Keratinocyte (primary cell): ENCODE measurements around the gene TP73. TPM values are rescaled to one million over a fixed set of nuclear protein-coding genes. Genes with fewer than 3 reads are reported as not detected.

ENCODE experiments used
- DNase-seq: peaks from one replicate; pipeline ENCODE4 v3.0.0-alpha.2; 2011; ENCODE audit warnings: low read depth, missing footprints, low spot score
- FAIRE-seq: peaks from 2 replicates; lab custom pipeline; 2011; peaks lifted over from hg19 to GRCh38; lab: Jason Lieb, UNC
- H2AFZ ChIP-seq: 2 replicates; pipeline ENCODE4 v1.6.0; 2012; ENCODE audit warnings: low read length, control low read depth, inconsistent platforms; ENCODE audit not compliant: control insufficient read depth
- H3K27ac ChIP-seq: 2 replicates; pipeline ENCODE4 v1.5.1; 2011; ENCODE audit warnings: low read length; ENCODE audit not compliant: control insufficient read depth, insufficient read depth
- H3K27me3 ChIP-seq: 3 replicates; pipeline ENCODE4 v1.6.0; 2011; ENCODE audit warnings: low read length; ENCODE audit not compliant: control insufficient read depth, insufficient read depth; ENCODE audit errors: extremely low read depth
- H3K36me3 ChIP-seq, 2 experiments: 2 replicates in 1 of 2; 3 replicates in 1 of 2; pipeline ENCODE4 v1.5.1; 2011; ENCODE audit warnings: low read length in 2 of 2, mild to moderate bottlenecking in 1 of 2; ENCODE audit not compliant: control insufficient read depth in 2 of 2, insufficient read depth in 2 of 2; ENCODE audit errors: extremely low read depth in 1 of 2
- H3K4me1 ChIP-seq: 3 replicates; pipeline ENCODE4 v1.5.1; 2011; ENCODE audit warnings: low read length; ENCODE audit not compliant: control insufficient read depth, insufficient read depth; ENCODE audit errors: extremely low read depth
- H3K4me2 ChIP-seq: 3 replicates; pipeline ENCODE4 v1.6.0; 2011; ENCODE audit warnings: low read depth, low read length; ENCODE audit not compliant: control insufficient read depth, insufficient read depth; ENCODE audit errors: extremely low read depth
- H3K4me3 ChIP-seq, 3 experiments: fragments of 200-600 bp in 1 of 3; sonication (generic) in 1 of 3; 2 replicates in 2 of 3; 3 replicates in 1 of 3; pipeline ENCODE4 v1.5.1; 2011 to 2016; ENCODE audit warnings: low read length in 3 of 3, mild to moderate bottlenecking in 3 of 3, control low read depth in 2 of 3, inconsistent platforms in 1 of 3, low read depth in 1 of 3, mixed read lengths in 1 of 3, mixed run types in 1 of 3, moderate library complexity in 1 of 3; ENCODE audit not compliant: control insufficient read depth in 2 of 3, insufficient read depth in 2 of 3; ENCODE audit errors: extremely low read depth in 1 of 3
- H3K79me2 ChIP-seq: 2 replicates; pipeline ENCODE4 v1.6.0; 2012; ENCODE audit warnings: low read length; ENCODE audit not compliant: control insufficient read depth, insufficient read depth
- H3K9ac ChIP-seq: 3 replicates; pipeline ENCODE4 v1.6.0; 2011; ENCODE audit warnings: low read length; ENCODE audit not compliant: control insufficient read depth, insufficient read depth; ENCODE audit errors: extremely low read depth
- H3K9me1 ChIP-seq: 3 replicates; pipeline ENCODE4 v1.6.0; 2011; ENCODE audit warnings: low read length; ENCODE audit not compliant: control insufficient read depth, insufficient read depth; ENCODE audit errors: extremely low read depth
- H3K9me3 ChIP-seq: 2 replicates; pipeline ENCODE4 v1.5.1; 2012; ENCODE audit warnings: low read depth, low read length; ENCODE audit not compliant: control insufficient read depth
- H4K20me1 ChIP-seq: 3 replicates; pipeline ENCODE4 v1.6.0; 2011; ENCODE audit warnings: low read length; ENCODE audit not compliant: control insufficient read depth, insufficient read depth; ENCODE audit errors: extremely low read depth
- EZH2 ChIP-seq: IDR thresholded peaks from one replicate; pipeline ENCODE4 v1.6.1; 2012; ENCODE audit warnings: inconsistent platforms, mild to moderate bottlenecking, low read length, moderate library complexity
- dilution Hi-C: fragments of 300-500 bp; cut with MboI; formaldehyde crosslinking; loops from one replicate; pipeline ENCODE4 v1.7.0; 2020; ENCODE audit warnings: low sequenced_read_pairs; ENCODE audit not compliant: extremely low pct_ligation_motif_present
- polyA plus RNA-seq, 5 experiments: library from polyadenylated mRNA; depleted of rRNA in 3 of 5; stranded (reverse) in 3 of 5; stranded (forward) in 1 of 5; unstranded in 1 of 5; fragments of >200 nt; gene quantifications; 1 replicate in 1 of 5; 2 replicates in 3 of 5; 3 replicates in 1 of 5; pipeline versions ENCODE4 v1.2.1 to v1.2.3, GENCODE V29; 2011 to 2012; ENCODE audit warnings: missing spikeins in 2 of 5, low read depth in 1 of 5, low replicate concordance in 1 of 5
- TF ChIP-seq, protein P1 (sequence below), 3 experiments: IDR thresholded peaks in 1 of 3; conservative IDR thresholded peaks in 1 of 3; optimal IDR thresholded peaks in 1 of 3; 2 replicates in 2 of 3; 3 replicates in 1 of 3; pipeline versions ENCODE3 to v1.5.1; 2011; ENCODE audit warnings: low read length in 3 of 3, mild to moderate bottlenecking in 3 of 3, moderate library complexity in 2 of 3, control low read depth in 1 of 3, inconsistent platforms in 1 of 3; ENCODE audit not compliant: insufficient read depth in 2 of 3; ENCODE audit errors: extremely low read depth in 1 of 3

The TP73 gene
- polyA plus RNA-seq, 1 donor (not counting 4 experiments of a cell fraction or from before 2014, with no cell fraction given): 0.14 TPM

DNA sequence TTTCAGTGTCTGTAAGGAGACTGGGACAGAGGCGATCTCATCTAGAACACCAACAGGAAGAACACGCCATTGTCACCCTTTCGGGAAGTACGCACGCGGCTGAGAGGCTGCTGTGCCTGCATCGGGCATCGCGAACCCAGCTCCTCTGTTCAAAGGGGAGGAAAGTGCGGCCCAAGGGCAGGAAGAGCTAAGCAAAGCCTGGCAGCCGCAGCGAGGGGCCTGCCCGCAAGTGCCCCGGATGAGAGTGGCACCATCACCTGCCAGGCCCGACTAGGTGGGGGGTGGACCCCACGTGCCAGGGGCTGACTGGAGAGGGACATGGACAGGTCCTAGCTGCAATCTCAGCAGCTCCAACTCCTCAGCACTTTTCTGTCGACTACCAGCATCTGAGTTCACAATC is 20.0 kb upstream of the TP73 start:
- H3K9ac ChIP-seq: no peak overlapping the region
- no peaks in the 10 kb centered on the region for H3K9me3 ChIP-seq
- no peak overlapping the region for H3K4me2 ChIP-seq
- H3K27ac ChIP-seq: no peak overlapping the region
- no peak overlapping the region for H2AFZ ChIP-seq
- no peaks in the 10 kb centered on the region for H3K9me1 ChIP-seq
- TF ChIP-seq, protein P1, sequence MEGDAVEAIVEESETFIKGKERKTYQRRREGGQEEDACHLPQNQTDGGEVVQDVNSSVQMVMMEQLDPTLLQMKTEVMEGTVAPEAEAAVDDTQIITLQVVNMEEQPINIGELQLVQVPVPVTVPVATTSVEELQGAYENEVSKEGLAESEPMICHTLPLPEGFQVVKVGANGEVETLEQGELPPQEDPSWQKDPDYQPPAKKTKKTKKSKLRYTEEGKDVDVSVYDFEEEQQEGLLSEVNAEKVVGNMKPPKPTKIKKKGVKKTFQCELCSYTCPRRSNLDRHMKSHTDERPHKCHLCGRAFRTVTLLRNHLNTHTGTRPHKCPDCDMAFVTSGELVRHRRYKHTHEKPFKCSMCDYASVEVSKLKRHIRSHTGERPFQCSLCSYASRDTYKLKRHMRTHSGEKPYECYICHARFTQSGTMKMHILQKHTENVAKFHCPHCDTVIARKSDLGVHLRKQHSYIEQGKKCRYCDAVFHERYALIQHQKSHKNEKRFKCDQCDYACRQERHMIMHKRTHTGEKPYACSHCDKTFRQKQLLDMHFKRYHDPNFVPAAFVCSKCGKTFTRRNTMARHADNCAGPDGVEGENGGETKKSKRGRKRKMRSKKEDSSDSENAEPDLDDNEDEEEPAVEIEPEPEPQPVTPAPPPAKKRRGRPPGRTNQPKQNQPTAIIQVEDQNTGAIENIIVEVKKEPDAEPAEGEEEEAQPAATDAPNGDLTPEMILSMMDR (optimal IDR thresholded peaks at IDR 0.05 in 1 of 3, IDR thresholded peaks at IDR 0.05 in 1 of 3, conservative IDR thresholded peaks at IDR 0.05 in 1 of 3; ENCODE audit: extremely low read depth in 1 of 3, insufficient read depth in 2 of 3, low read length in 3 of 3): no peak
- no peak for TF ChIP-seq EZH2
- dilution Hi-C loops: loop anchor here (25.0 kb wide), 1 partner anchor 95 kb away; no protein-coding TSS in a partner anchor
- no peaks in the 10 kb centered on the region for H4K20me1 ChIP-seq
- DNase-seq: no peak
- no peaks in the 10 kb centered on the region for H3K4me1 ChIP-seq
- peaks cover 22 to 25% of the 10 kb centered on the region in 2 experiments for H3K36me3 ChIP-seq
- H3K79me2 ChIP-seq: no peaks in the 10 kb centered on the region
- H3K27me3 ChIP-seq: no peaks in the 10 kb centered on the region
- H3K4me3 ChIP-seq: no peak overlapping the region
- no peak for FAIRE-seq

DNA sequence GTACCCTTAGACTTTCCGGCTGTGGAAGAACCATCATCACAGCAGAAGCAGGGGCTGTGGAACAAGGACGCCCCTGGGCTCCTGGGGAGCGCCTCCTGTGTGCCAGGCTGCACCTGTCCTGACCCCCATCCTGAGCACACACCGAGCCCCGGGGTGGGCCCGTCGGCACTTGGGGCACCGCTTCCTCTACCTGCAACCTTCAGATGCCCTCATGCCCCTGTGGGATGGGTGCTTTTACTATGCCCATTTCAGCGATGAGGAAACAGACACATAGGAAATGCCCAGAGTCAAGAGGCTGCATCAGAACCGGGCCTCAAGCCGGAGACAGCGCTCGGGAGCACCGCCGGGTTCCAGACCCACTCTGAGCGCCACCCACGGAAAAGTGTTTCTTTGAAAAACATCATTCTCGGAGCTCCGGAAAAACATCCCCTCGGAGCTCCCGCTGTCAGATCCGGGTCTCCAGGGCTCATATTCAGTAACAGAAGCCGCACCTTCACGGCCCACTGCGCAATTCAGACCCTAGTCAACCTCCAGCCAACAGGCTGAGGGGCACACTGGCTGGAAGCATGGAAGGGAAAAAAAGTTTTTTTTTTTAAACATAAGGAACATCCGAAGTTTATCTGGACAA is 19.5 kb upstream of the TP73 start:
- H4K20me1 ChIP-seq: no peaks in the 10 kb centered on the region
- no peak for TF ChIP-seq EZH2
- TF ChIP-seq, protein P1 (optimal IDR thresholded peaks at IDR 0.05 in 1 of 3, IDR thresholded peaks at IDR 0.05 in 1 of 3, conservative IDR thresholded peaks at IDR 0.05 in 1 of 3; ENCODE audit: extremely low read depth in 1 of 3, insufficient read depth in 2 of 3, low read length in 3 of 3): no peak
- H3K9ac ChIP-seq: no peak overlapping the region
- H3K4me1 ChIP-seq: no peaks in the 10 kb centered on the region
- DNase-seq (no peak), FAIRE-seq (no peak)
- H3K36me3 ChIP-seq: peaks cover 21 to 25% of the 10 kb centered on the region in 2 experiments
- dilution Hi-C loops: loop anchor here (25.0 kb wide), 1 partner anchor 96 kb away; no protein-coding TSS in a partner anchor
- no peak overlapping the region for H3K27ac ChIP-seq
- H3K4me3 ChIP-seq: no peak overlapping the region
- H3K9me1 ChIP-seq: no peaks in the 10 kb centered on the region
- H2AFZ ChIP-seq: no peak overlapping the region
- H3K27me3 ChIP-seq: no peaks in the 10 kb centered on the region
- H3K79me2 ChIP-seq: no peaks in the 10 kb centered on the region
- H3K4me2 ChIP-seq: no peak overlapping the region
- H3K9me3 ChIP-seq: no peaks in the 10 kb centered on the region
